ENCODE data around the gene MRPS35.
A peak's percentile ranks its signal among the peaks of the same experiment; 100 is the strongest.

Gene MRPS35

DNA sequence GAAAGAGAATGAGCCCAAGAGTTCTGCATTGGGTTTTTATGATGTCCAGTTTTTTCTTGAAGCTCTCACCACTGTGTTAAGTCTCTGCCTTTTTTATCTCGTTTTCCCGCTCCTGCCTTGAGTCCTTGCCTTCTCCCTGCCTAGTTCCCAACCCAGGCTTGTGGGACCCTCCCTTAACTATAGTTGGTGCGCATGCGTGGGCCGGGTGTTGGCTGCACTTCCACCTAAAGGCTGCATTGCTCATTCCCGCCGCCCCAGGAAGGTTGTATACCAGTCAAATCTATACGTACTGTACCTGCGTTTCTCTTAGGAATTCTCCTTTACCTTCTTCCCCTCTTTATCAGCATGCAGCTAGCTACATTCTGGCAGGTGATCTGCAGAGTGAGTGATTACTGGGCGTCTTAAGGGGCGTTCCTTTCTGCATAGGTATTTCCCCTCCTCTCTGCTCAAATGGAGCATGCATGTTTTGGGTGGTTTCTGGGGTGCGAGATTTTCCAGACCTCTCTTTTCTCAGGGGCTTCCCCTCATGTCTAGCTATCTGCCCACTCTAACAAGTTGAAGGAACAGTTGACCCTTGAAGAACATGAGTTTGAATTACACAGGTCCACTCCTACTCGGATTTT lies 21.0 kb upstream of the MRPS35 start:
- peaks cover 38% of the 10 kb centered on the region for H3K36me3 ChIP-seq (ENCODE audit: insufficient read depth, low read length)
- H2AFZ ChIP-seq (ENCODE audit: low read depth, low read length), result no peak overlapping the region
- H3K9me3 ChIP-seq (ENCODE audit: low read length), result no peaks in the 10 kb centered on the region
- H3K4me1 ChIP-seq (ENCODE audit: insufficient read depth, low read length), result no peaks in the 10 kb centered on the region
- H3K4me3 ChIP-seq (ENCODE audit: low read length), result no peak overlapping the region
- no peaks in the 10 kb centered on the region for H3K27me3 ChIP-seq (ENCODE audit: insufficient read depth, low read length)

DNA sequence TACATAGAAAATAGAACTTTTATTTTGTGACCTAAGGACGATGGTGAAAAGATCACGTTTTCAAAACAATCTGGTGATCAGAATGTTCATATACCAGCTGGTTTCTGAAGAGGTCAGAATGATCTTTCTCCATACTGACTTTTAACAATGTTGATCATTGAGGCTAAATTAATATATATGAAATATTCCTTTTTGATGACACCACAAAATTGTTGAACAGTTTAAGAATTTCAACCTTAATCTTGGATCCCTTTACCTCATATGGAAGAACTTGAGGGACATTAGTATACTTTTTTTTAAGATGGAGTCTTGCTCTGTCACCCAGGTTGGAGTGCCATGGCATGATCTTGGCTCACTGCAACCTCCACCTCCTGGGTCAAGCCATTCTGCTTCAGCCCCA lies 17.2 kb upstream of the MRPS35 start:
- no peaks in the 10 kb centered on the region for H3K4me1 ChIP-seq (ENCODE audit: insufficient read depth, low read length)

DNA sequence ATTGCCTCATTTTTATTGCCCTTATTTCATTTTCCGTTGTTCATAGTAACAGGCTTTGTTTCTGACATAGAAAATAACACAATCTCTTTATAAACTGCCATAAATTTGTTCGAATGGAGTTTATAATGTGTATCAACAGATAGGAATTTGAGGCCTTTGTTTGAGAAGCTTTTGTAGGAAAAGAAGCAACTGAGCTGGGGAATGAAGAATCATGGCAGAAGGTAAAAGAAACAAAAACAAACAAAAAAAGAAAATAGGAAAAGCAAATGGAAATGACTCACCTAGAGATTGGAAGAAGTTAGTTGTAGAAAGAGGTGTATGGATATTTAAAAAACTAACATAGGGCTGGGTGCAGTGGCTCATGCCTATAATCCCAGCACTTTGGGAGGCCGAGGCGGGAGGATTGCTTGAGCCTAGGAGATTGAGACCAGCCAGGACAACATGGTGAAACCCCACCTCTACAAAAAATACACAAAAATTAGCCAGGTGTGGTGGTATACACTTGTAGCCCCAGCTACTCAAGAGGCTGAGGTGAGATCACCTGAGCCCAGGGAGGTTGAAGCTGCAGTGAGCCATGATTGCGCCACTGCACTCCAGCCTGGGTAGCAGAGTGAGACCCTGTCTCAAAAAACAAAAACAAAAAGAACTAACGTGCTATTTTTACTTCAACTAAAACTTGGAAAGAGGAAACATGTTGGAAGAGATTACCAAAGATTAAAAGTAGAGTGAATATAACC lies 14.9 kb upstream of the MRPS35 start:
- no peak overlapping the region for H3K4me3 ChIP-seq (ENCODE audit: low read length)
- no peaks in the 10 kb centered on the region for H3K4me1 ChIP-seq (ENCODE audit: insufficient read depth, low read length)
- H3K36me3 ChIP-seq (ENCODE audit: insufficient read depth, low read length), result peaks cover 11% of the 10 kb centered on the region
- no peaks in the 10 kb centered on the region for H3K27me3 ChIP-seq (ENCODE audit: insufficient read depth, low read length)
- no peaks in the 10 kb centered on the region for H3K9me3 ChIP-seq (ENCODE audit: low read length)
- H2AFZ ChIP-seq (ENCODE audit: low read depth, low read length), result no peak overlapping the region

More for the DNA sequence above, 17.2 kb upstream of the MRPS35 start:
- Histone ChIP-seq H2AFZ (ENCODE audit: low read depth, low read length) (no peak overlapping the region), H3K36me3 (ENCODE audit: insufficient read depth, low read length) (peaks cover 29% of the 10 kb centered on the region), H3K27me3 (ENCODE audit: insufficient read depth, low read length) (no peaks in the 10 kb centered on the region), H3K9me3 (ENCODE audit: low read length) (no peaks in the 10 kb centered on the region), H3K4me3 (ENCODE audit: low read length) (no peak overlapping the region)

DNA sequence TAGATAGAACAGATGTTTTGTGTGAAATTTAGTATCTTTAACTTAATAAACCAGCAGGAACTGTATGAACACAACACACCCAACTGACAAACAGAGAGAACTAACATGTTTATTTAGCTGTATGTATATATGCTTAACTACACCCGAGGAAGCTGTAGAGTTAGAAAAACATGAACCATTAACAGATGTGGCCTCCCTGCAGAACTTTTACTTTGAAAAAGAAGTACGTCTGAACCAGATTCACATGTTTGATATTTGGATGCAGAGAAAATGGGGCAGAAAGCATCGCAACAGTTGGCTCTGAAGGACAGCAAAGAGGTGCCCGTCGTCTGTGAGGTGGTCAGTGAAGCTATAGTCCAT lies 14.4 kb upstream of the MRPS35 start, which contains the start of gene REP15:
Gene REP15 (plus strand): TSS at position 155 of the 360 bp plus-strand sequence. CDS start 116 bp downstream, at position 271.
- Histone ChIP-seq H3K27me3 (ENCODE audit: insufficient read depth, low read length) (no peaks in the 10 kb centered on the region), H3K9me3 (ENCODE audit: low read length) (no peaks in the 10 kb centered on the region), H2AFZ (ENCODE audit: low read depth, low read length) (no peak within 1 kb of the TSS), H3K4me3 (ENCODE audit: low read length) (no peak within 1 kb of the TSS), H3K4me1 (ENCODE audit: insufficient read depth, low read length) (no peaks in the 10 kb centered on the region), H3K36me3 (ENCODE audit: insufficient read depth, low read length) (peaks cover 11% of the 10 kb centered on the region)

DNA sequence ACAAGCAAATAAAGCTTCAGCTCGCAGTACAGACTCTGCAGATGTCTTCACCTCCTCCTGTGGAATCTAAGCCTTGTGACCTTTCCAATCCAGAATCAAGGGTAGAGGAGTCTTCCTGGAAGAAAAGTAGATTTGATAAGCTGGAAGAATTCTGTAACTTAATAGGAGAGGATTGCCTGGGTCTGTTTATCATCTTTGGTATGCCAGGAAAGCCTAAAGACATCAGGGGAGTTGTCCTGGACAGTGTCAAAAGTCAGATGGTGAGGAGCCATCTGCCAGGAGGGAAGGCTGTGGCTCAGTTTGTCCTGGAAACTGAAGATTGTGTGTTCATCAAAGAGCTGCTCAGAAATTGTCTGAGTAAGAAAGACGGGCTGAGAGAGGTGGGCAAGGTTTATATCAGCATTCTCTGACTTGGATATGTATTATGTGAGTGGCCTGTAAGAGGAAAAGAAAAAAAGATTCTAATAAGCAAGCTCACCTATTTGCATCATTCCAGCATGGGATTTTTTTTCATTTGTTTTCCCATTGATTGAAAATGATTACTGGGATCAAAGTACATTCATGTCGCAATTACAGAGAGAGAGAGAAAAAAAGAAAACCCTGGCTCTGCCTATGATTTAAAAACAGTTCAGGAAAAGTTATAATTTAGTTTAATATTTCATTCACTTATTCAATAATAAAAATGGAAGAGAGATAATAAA lies 13.6 kb upstream of the MRPS35 start:
- Histone ChIP-seq H3K36me3 (ENCODE audit: insufficient read depth, low read length) (peaks cover 11% of the 10 kb centered on the region), H3K4me1 (ENCODE audit: insufficient read depth, low read length) (no peaks in the 10 kb centered on the region), H3K9me3 (ENCODE audit: low read length) (no peaks in the 10 kb centered on the region), H3K4me3 (ENCODE audit: low read length) (no peak overlapping the region), H2AFZ (ENCODE audit: low read depth, low read length) (no peak overlapping the region), H3K27me3 (ENCODE audit: insufficient read depth, low read length) (no peaks in the 10 kb centered on the region)

GRCh38 chr12:27703720-27704452 lies 6.7 kb upstream of the MRPS35 start:
- Histone ChIP-seq H3K27me3 (ENCODE audit: insufficient read depth, low read length) (no peaks in the 10 kb centered on the region), H3K4me1 (ENCODE audit: insufficient read depth, low read length) (no peaks in the 10 kb centered on the region), H3K9me3 (ENCODE audit: low read length) (no peaks in the 10 kb centered on the region), H2AFZ (ENCODE audit: low read depth, low read length) (no peak overlapping the region), H3K36me3 (ENCODE audit: insufficient read depth, low read length) (no peaks in the 10 kb centered on the region), H3K4me3 (ENCODE audit: low read length) (no peak overlapping the region)

GRCh38 chr12:27705263-27705662 lies 5.4 kb upstream of the MRPS35 start:
- no peak overlapping the region for H2AFZ ChIP-seq (ENCODE audit: low read depth, low read length)

DNA sequence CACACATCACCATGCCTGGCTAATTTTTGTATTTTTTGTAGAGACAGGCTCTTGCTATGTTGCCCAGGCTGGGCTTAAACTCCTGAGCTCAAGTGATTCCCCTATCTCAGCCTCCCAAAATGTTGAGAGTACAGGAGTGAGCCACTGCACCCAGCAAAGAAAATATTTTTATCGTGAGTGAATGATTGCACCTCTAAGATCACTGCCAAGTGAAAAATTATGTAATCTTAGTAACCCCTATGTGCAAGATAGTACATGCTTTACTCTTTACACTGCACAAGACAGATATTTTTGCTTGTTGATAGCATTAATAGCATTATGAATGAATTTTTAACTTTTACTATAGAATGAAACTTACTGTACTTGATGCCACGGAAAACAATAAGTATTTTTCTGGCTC lies 3.4 kb upstream of the MRPS35 start:
- Histone ChIP-seq H3K36me3 (ENCODE audit: insufficient read depth, low read length) (no peaks in the 10 kb centered on the region), H3K9me3 (ENCODE audit: low read length) (no peaks in the 10 kb centered on the region), H3K4me3 (ENCODE audit: low read length) (no peak overlapping the region), H3K27me3 (ENCODE audit: insufficient read depth, low read length) (no peaks in the 10 kb centered on the region), H2AFZ (ENCODE audit: low read depth, low read length) (no peak overlapping the region), H3K4me1 (ENCODE audit: insufficient read depth, low read length) (peaks cover 7% of the 10 kb centered on the region)

More at GRCh38 chr12:27705263-27705662, 5.4 kb upstream of the MRPS35 start:
- H3K4me1 ChIP-seq (ENCODE audit: insufficient read depth, low read length), result peaks cover under 1% of the 10 kb centered on the region
- no peaks in the 10 kb centered on the region for H3K36me3 ChIP-seq (ENCODE audit: insufficient read depth, low read length)
- H3K4me3 ChIP-seq (ENCODE audit: low read length), result no peak overlapping the region
- H3K27me3 ChIP-seq (ENCODE audit: insufficient read depth, low read length), result no peaks in the 10 kb centered on the region
- no peaks in the 10 kb centered on the region for H3K9me3 ChIP-seq (ENCODE audit: low read length)

GRCh38 chr12:27709212-27709931 lies 1.3 kb upstream of the MRPS35 start:
- no peaks in the 10 kb centered on the region for H3K27me3 ChIP-seq (ENCODE audit: insufficient read depth, low read length)
- H3K4me3 ChIP-seq (ENCODE audit: low read length), result no peak overlapping the region
- peaks cover 8% of the 10 kb centered on the region for H3K4me1 ChIP-seq (ENCODE audit: insufficient read depth, low read length)
- no peak overlapping the region for H2AFZ ChIP-seq (ENCODE audit: low read depth, low read length)
- no peaks in the 10 kb centered on the region for H3K36me3 ChIP-seq (ENCODE audit: insufficient read depth, low read length)
- no peaks in the 10 kb centered on the region for H3K9me3 ChIP-seq (ENCODE audit: low read length)

GRCh38 chr12:27709932-27710591 lies 570 bp upstream of the MRPS35 start:
- peak overlapping the region; percentile 95 for H2AFZ ChIP-seq (ENCODE audit: low read depth, low read length)

DNA sequence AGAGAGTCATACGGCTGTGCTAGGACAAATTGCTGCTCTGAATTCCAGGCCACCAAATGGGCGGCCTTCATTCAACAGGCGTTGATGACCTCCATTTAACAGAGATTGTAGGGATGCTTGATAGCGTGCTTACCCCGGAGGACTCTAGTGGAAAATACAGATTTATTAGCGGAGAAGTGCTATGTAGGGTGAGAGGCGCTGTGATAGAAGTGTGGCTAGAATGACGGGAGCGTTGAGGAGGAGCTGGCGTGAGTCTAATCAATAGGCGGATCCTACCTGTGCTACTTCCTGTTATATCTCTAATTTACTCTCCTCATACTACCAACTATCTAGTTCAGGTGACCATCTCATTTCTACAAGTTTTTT lies 668 bp downstream of the MRPS35 start:
- Histone ChIP-seq H3K27me3 (ENCODE audit: insufficient read depth, low read length) (no peaks in the 10 kb centered on the region), H3K9me3 (ENCODE audit: low read length) (no peaks in the 10 kb centered on the region), H3K4me1 (ENCODE audit: insufficient read depth, low read length) (peaks cover 8% of the 10 kb centered on the region), H3K4me3 (ENCODE audit: low read length) (peak overlapping the region; percentile 73), H3K36me3 (ENCODE audit: insufficient read depth, low read length) (peaks cover 12% of the 10 kb centered on the region), H2AFZ (ENCODE audit: low read depth, low read length) (peak overlapping the region; percentile 95)

More at GRCh38 chr12:27709932-27710591, 570 bp upstream of the MRPS35 start:
- peaks cover 8% of the 10 kb centered on the region for H3K4me1 ChIP-seq (ENCODE audit: insufficient read depth, low read length)
- peak overlapping the region; percentile 73 for H3K4me3 ChIP-seq (ENCODE audit: low read length)
- H3K36me3 ChIP-seq (ENCODE audit: insufficient read depth, low read length), result peaks cover 4% of the 10 kb centered on the region
- H3K27me3 ChIP-seq (ENCODE audit: insufficient read depth, low read length), result no peaks in the 10 kb centered on the region
- H3K9me3 ChIP-seq (ENCODE audit: low read length), result no peaks in the 10 kb centered on the region

- Histone ChIP-seq H3K36me3 (ENCODE audit: insufficient read depth, low read length) (peaks cover 13% of the 10 kb centered on the region), H3K27me3 (ENCODE audit: insufficient read depth, low read length) (no peaks in the 10 kb centered on the region), H2AFZ (ENCODE audit: low read depth, low read length) (no peak overlapping the region), H3K4me1 (ENCODE audit: insufficient read depth, low read length) (peaks cover 8% of the 10 kb centered on the region), H3K9me3 (ENCODE audit: low read length) (no peaks in the 10 kb centered on the region), H3K4me3 (ENCODE audit: low read length) (peak overlapping the region; percentile 73)
Observed at GRCh38 chr12:27711967-27712366, 1.3 kb downstream of the MRPS35 start.

Measured in neuron (in vitro differentiated cells).